Kidney glomerular epithelial cell (primary cell): ENCODE results near the gene GAGE13.
"Not testable (repeated sequence)": the region's sequence is repeated elsewhere in the genome, so short reads cannot be mapped to it uniquely, and the experiment has no call there.

Source experiments
- DNase-seq: peaks from one replicate; lab custom pipeline; 2025; lab: John Stamatoyannopoulos, UW

The GAGE13 gene, protein sequence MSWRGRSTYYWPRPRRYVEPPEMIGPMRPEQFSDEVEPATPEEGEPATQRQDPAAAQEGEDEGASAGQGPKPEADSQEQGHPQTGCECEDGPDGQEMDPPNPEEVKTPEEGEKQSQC

GRCh38 chrX:49331282-49331681 is at the start of gene GAGE13:
GAGE13 (plus strand) TSS chrX:49331582; CDS start chrX:49332738, 1,156 bp downstream.
- not testable (repeated sequence) for DNase-seq

GRCh38 chrX:49282647-49283011 is 48.8 kb upstream of the GAGE13 start:
- DNase-seq, result peak; percentile 0

- DNase-seq, result no peak
Observed at GRCh38 chrX:49284212-49284611, 47.2 kb upstream of the GAGE13 start.

GRCh38 chrX:49286136-49286535 is 45.2 kb upstream of the GAGE13 start:
- DNase-seq, result no peak

DNA sequence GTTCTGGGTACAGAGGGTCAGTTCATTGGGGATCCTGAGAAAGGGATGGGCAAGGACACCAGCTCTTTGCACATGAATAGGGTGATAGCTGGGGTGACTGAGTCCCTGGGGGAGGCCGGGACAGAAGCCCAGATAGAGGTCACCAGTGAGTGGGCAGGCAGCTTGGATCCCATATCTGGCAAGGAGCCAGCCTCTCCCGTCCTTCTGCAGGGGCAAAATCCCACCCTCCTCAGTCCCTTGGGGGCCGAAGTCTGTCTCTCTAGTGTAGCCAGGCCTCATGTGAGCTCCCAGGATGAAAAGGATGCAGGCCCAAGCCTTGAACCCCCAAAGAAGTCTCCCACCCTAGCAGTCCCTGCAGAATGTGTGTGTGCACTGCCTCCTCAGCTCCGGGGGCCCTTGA is 44.8 kb upstream of the GAGE13 start:
- DNase-seq, result no peak

DNA sequence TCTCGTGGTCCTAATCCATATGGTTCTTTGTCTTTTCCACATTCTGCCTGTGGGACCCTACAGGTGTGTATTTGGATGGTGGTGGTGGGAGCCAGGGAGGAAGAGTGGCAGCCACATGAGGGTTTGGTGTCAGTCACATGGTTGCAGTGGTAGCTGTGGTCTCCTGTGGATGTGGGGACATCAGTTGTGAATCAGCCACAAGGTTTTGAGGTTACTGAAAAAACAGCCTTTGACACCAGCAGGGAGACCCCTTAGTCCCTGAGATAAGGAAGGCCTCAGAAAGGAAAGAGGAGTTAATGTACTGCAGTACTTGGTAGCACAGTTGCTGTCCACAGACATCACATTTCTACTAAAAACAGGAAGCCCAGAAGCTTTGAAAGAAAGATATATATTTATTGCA is 43.7 kb upstream of the GAGE13 start:
- DNase-seq, result no peak

- no peak for DNase-seq
Observed at GRCh38 chrX:49290215-49290614, 41.2 kb upstream of the GAGE13 start.

- DNase-seq, result peak; percentile 9
Observed at GRCh38 chrX:49291615-49292337, 39.6 kb upstream of the GAGE13 start.

GRCh38 chrX:49292400-49293362 is 38.7 kb upstream of the GAGE13 start:
- DNase-seq, result no peak

- DNase-seq, result not testable (repeated sequence)
Observed at GRCh38 chrX:49299293-49299692, 32.1 kb upstream of the GAGE13 start.

GRCh38 chrX:49300703-49301102 is 30.7 kb upstream of the GAGE13 start:
- DNase-seq, result no peak

DNA sequence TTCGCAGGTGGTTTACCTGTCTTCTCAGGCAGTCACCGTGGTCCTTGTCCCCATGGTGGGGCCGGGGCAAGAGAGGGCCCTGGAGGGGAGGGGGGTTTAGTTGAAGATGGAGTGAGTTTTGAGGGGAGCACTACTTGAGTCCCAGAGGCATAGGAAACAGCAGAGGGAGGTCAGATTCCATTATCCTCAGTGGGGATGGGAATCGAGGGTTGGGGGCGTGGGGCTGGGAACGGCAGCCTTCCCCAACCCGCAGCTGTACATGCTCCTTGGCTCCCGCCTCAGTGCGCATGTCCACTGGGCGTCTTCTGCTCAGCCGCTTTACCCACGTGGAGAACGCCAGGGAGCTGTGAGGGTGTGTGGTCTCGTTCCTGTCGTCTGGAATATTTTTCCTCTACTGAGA is 28.0 kb upstream of the GAGE13 start, which contains the start of gene GAGE10:
GAGE10 (plus strand) TSS at position 301 of the 400 bp plus-strand sequence. CDS start 1,214 bp downstream, outside the sequence.
- no peak for DNase-seq

DNA sequence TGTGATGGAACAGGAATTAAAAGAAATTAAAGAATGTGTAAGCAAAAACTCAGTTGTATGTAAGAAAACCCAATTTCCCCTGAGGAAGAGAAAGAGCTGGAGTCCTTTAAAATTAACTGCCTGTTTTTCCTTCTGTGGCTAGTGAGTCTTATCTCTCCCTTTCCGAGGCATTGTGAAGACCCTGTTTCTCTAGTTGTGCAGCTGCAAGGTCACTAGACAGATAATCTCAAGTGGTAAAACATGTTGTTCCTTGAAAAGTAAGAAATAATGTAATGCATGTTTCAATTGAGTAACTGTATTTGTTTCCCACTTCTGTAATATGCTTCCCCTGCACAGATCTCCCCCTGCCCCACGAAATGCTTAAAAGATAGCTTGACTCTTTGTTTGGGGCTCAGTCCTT is 23.6 kb upstream of the GAGE13 start:
- not testable (repeated sequence) for DNase-seq

DNA sequence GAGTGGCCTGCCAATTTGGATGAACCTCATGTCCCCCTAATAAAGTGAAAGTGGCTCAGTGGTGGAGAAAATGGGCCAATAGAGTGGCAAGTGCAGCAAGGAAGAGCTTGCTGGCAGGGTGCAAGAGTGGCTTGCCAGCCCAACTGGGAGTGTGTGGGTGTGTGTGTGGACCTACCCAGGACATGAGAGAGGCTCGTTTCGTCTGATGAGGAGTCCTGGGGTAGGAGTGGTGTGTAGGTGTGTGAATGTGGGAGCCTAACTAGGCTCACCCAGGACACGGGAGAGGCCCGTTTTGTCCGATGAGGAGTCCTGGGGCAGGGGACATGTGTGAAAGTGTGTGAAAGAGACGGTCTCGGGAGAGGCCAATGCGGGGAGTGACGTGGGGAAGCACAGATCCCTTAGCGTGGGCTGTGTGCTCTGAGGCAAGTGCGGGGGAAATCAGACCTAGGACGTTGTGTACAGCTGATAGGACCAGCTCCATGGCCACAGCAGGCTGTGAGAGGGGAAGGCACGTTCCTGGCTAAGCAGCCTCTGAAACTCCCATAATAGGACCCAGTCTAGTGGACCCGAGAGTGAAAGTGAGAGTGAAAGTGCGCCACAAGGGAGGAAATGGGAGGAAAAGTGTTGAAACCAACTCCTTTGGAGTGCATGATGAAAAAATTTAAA is 22.6 kb upstream of the GAGE13 start:
- no peak for DNase-seq

- no peak for DNase-seq
Observed at GRCh38 chrX:49309401-49309981, 21.9 kb upstream of the GAGE13 start.

DNA sequence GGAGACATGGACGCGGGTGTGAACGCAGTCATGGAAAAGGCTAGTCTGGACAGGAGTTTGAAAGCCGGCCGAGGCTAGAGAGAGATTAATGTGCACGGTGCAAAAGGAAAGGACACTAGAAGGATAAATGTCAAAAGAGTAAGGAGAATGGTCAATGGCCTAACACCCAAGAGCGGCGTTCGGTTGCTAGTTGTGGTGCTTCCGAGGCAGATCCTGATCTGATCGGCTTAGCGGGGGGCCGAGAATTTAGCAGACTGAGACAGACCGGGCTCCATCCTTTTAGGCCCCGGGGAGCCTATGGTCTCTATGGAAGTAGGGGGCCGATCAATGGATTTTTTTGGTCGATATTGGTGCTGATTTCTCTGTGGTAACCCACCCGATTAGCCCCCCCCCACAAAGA is 21.0 kb upstream of the GAGE13 start:
- no peak for DNase-seq

- DNase-seq, result no peak
Observed at GRCh38 chrX:49312176-49312575, 19.2 kb upstream of the GAGE13 start.

DNA sequence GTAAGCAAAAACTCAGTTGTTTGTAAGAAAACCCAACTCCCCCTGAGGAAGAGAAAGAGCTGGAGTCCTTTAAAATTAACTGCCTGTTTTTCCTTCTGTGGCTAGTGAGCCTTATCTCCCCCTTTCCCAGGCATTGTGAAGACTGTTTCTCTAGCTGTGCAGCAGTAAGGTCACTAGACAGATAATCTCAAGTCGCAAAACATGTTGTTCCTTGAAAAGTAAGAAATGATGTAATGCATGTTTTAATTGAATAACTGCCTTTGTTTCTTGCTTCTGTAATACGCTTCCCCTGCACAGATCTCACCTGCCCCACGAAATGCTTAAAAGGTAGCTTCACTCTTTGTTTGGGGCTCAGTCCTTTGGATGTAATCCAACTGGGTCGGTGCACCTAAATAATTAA is 15.3 kb upstream of the GAGE13 start:
- DNase-seq, result no peak

DNA sequence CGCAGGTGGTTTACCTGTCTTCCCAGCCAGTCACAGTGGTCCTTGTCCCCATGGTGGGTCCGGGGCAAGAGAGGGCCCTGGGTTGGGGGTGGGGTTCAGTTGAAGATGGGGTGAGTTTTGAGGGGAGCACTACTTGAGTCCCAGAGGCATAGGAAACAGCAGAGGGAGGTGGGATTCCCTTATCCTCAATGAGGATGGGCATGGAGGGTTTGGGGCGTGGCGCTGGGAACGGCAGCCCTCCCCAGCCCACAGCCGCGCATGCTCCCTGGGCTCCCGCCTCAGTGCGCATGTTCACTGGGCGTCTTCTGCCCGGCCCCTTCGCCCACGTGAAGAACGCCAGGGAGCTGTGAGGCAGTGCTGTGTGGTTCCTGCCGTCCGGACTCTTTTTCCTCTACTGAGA is 9.6 kb upstream of the GAGE13 start, which contains the start of gene GAGE12J:
GAGE12J (plus strand) TSS at position 301 of the 400 bp plus-strand sequence. CDS start 1,157 bp downstream, outside the sequence.
- DNase-seq, result not testable (repeated sequence)

DNA sequence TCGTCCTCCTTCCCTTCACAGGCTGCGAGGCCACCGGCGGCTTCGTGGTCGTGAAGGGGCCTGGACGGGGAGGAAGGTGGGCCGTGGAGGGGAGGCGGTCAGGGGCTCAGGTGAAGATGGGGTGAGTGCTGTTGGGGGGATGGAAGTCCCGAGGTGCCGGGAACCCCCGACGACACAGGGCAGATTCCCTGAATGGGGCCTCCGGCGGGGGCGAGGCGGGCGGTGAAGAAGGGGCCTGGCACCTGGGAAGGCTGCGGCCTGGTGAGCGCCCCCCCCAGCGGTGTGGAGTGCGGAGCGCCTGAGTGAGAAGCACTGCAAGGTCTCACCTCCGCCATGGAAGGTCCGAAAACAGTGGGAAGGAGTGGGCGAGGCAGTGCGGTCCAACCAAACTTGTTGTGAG is 9.1 kb upstream of the GAGE13 start:
- not testable (repeated sequence) for DNase-seq

- not testable (repeated sequence) for DNase-seq
Observed at GRCh38 chrX:49323735-49324134, 7.6 kb upstream of the GAGE13 start.

- DNase-seq, result not testable (repeated sequence)
Observed at GRCh38 chrX:49330421-49330820, 961 bp upstream of the GAGE13 start.
